Measurements from ENCODE around the gene FBXL14. TPM values are rescaled to one million over a fixed set of nuclear protein-coding genes. Genes with fewer than 3 reads are reported as not detected.

The FBXL14 gene
- total RNA-seq, 3 donors from 2014 or later (not counting 1 experiment from before 2014, with no cell fraction given), result 18.7 to 24.9 (median 22.8) TPM

GRCh38 chr12:1553987-1554982 is 40.1 kb downstream of the FBXL14 start:
- H3K9me3 Mint-ChIP-seq, result no peaks in the 10 kb centered on the region
- H3K27ac Mint-ChIP-seq, result no peak overlapping the region
- peak in 1 of 3 donors; percentile 40 for ATAC-seq

GRCh38 chr12:1553536-1553935 is 40.8 kb downstream of the FBXL14 start:
- no peaks in the 10 kb centered on the region for H3K36me3 ChIP-seq (ENCODE audit: control insufficient read depth, insufficient read depth, low read length)
- H3K4me1 Mint-ChIP-seq, result no peaks in the 10 kb centered on the region
- peaks cover 8 to 14% of the 10 kb centered on the region in 2 donors for H3K27me3 Mint-ChIP-seq (ENCODE audit: low read depth in 2 of 2)
- H3K9me3 ChIP-seq (ENCODE audit: control insufficient read depth, insufficient read depth, low read length), result no peaks in the 10 kb centered on the region
- no peak for ATAC-seq
- TF ChIP-seq CTCF (IDR thresholded peaks at IDR 0.05), result no peak
- H3K27ac Mint-ChIP-seq, result no peak overlapping the region
- no peaks in the 10 kb centered on the region for H3K36me3 Mint-ChIP-seq
- WGBS (ENCODE audit: insufficient coverage), result 85% methylated on average over 14 of the region's 14 CpGs
- H3K4me3 Mint-ChIP-seq, result no peak overlapping the region
- intact Hi-C loops (cut with micrococcal nuclease), result no loop called here
- H3K4me3 ChIP-seq (ENCODE audit: low read length), result no peak overlapping the region
- no peak overlapping the region for H3K27ac ChIP-seq (ENCODE audit: low read length)
- DNase-seq, result no peak
- no peaks in the 10 kb centered on the region for H3K27me3 ChIP-seq (ENCODE audit: control insufficient read depth, insufficient read depth, low read length)
- H3K9me3 Mint-ChIP-seq, result no peaks in the 10 kb centered on the region
- no peaks in the 10 kb centered on the region for H3K4me1 ChIP-seq (ENCODE audit: control insufficient read depth, insufficient read depth, low read length)

More at GRCh38 chr12:1553987-1554982, 40.1 kb downstream of the FBXL14 start:
- TF ChIP-seq CTCF (IDR thresholded peaks at IDR 0.05), result no peak
- Mint-ChIP-seq H3K4me3 (no peak overlapping the region), H3K36me3 (no peaks in the 10 kb centered on the region), H3K27me3 (ENCODE audit: low read depth in 2 of 2) (peaks cover 10% of the 10 kb centered on the region in 2 donors), H3K4me1 (no peaks in the 10 kb centered on the region)
- no peak overlapping the region for H3K27ac ChIP-seq (ENCODE audit: low read length)
- no peaks in the 10 kb centered on the region for H3K4me1 ChIP-seq (ENCODE audit: control insufficient read depth, insufficient read depth, low read length)
- H3K4me3 ChIP-seq (ENCODE audit: low read length), result no peak overlapping the region
- no peaks in the 10 kb centered on the region for H3K9me3 ChIP-seq (ENCODE audit: control insufficient read depth, insufficient read depth, low read length)
- DNase-seq, result no peak
- intact Hi-C loops (cut with micrococcal nuclease), result no loop called here
- WGBS (ENCODE audit: insufficient coverage), result 64% methylated on average over 14 of the region's 14 CpGs
- no peaks in the 10 kb centered on the region for H3K36me3 ChIP-seq (ENCODE audit: control insufficient read depth, insufficient read depth, low read length)
- no peaks in the 10 kb centered on the region for H3K27me3 ChIP-seq (ENCODE audit: control insufficient read depth, insufficient read depth, low read length)

GRCh38 chr12:1552911-1553491 is 41.4 kb downstream of the FBXL14 start:
- WGBS (ENCODE audit: insufficient coverage), result 92% methylated on average over 12 of the region's 12 CpGs
- ATAC-seq (no peak), DNase-seq (no peak)
- Mint-ChIP-seq H3K27me3 (ENCODE audit: low read depth in 2 of 2) (peaks cover 8 to 14% of the 10 kb centered on the region in 2 donors), H3K9me3 (no peaks in the 10 kb centered on the region), H3K27ac (no peak overlapping the region), H3K36me3 (no peaks in the 10 kb centered on the region), H3K4me1 (no peaks in the 10 kb centered on the region), H3K4me3 (no peak overlapping the region)
- no peaks in the 10 kb centered on the region for H3K4me1 ChIP-seq (ENCODE audit: control insufficient read depth, insufficient read depth, low read length)
- no peaks in the 10 kb centered on the region for H3K36me3 ChIP-seq (ENCODE audit: control insufficient read depth, insufficient read depth, low read length)
- TF ChIP-seq CTCF (IDR thresholded peaks at IDR 0.05), result no peak
- intact Hi-C loops (cut with micrococcal nuclease), result no loop called here
- no peaks in the 10 kb centered on the region for H3K27me3 ChIP-seq (ENCODE audit: control insufficient read depth, insufficient read depth, low read length)
- no peaks in the 10 kb centered on the region for H3K9me3 ChIP-seq (ENCODE audit: control insufficient read depth, insufficient read depth, low read length)
- H3K27ac ChIP-seq (ENCODE audit: low read length), result no peak overlapping the region
- no peak overlapping the region for H3K4me3 ChIP-seq (ENCODE audit: low read length)
